CD4-positive, alpha-beta T cell treated with Interleukin-10 for 1 hour (primary cell): ENCODE data around the gene RHOBTB3.
"Not testable (repeated sequence)": the region's sequence is repeated elsewhere in the genome, so short reads cannot be mapped to it uniquely, and the experiment has no call there.

ENCODE experiments used
- DNase-seq: peaks from one replicate; pipeline ENCODE4 v3.0.0-alpha.2; 2020

RHOBTB3 gene

DNA sequence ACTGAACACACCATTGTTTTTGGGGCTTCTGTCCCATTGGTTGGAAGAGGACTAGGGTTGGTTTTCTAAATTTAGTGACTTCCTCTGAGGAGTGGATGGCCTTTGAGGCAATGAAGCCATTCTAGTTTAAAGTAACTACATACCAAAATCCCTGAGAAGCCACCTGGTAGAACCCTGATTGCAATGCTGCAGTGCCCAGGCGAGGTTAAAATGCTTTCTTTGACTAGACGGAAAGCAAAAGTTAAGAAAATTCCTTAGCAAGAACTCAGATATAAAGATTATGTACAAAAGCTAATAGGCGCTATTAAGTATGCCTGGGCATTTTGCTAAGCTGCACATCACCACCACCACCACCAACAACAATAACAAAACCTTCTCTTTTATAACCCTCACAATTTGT lies 70.8 kb downstream of the RHOBTB3 start:
- no peak for DNase-seq

- DNase-seq, result no peak
Measured at GRCh38 chr5:95803271-95804148, 72.4 kb downstream of the RHOBTB3 start.

DNA sequence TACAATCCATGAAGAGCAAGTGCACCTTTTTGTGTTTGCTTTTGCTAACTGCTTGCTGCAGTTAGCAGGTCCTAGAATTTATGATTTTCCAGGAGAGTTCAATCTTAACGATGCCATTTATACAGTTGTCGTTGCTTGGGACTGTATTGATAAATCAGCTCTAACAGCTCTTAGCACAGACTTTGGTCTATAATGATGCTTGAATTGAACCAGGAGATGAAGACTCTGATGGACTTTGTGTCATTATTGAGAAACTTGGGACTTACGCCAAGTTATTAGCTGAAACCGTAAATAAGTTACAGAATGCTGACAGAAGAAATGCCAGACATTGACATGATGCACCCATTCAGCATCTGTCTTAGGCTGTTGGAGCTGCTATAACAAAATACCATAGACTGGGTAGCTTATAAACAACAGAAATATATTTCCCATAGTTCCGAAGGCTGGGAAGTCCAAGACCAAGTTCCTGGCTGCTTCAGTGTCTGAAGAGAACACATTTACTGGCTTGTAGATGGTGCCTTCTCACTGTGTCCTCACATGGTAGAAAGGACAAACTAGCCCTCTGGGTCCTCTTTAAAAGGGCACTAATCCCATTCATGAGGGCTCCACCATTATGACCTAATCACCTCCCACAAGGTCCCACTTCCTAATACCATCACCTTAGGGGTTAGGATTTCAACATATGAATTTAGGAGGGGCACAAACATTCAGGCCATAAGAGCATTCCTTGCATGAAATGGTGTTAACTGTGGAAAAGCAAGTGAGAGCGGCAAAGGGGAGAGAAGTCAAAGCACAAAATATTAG lies 73.8 kb downstream of the RHOBTB3 start:
- no peak for DNase-seq

GRCh38 chr5:95806687-95807086 lies 75.6 kb downstream of the RHOBTB3 start:
- no peak for DNase-seq

DNA sequence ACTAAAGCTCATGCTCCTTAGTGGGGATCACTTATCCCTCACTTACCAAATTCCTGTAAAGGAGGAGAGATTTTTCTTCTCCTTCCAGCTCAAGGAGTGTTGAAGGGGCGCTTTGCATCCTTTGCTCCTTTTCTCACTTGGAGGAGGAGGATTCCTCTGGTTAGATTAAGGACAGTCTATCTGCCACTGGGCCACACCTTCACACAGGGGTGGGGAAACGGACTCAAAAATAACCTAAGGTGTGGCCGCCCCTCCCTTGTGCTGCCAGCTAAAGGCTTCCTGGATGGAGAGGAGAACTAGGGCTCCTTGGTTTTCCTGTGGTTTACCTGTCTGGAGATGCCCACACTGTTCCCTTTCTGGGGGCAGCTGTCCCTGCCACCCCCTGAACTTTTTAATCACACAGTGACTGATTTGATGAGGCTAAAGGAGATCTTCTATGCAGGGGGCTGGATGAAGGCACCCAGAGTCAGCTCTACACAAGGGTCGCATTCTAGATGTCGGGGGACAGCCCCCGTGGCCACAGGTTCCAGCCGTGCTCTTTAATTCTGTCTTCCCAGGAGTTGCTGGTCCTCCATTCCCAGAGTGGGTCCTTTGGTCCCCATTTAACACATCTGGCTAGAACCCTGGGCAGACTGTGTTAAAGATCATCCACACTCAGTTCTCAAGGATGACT lies 77.0 kb downstream of the RHOBTB3 start:
- no peak for DNase-seq

DNA sequence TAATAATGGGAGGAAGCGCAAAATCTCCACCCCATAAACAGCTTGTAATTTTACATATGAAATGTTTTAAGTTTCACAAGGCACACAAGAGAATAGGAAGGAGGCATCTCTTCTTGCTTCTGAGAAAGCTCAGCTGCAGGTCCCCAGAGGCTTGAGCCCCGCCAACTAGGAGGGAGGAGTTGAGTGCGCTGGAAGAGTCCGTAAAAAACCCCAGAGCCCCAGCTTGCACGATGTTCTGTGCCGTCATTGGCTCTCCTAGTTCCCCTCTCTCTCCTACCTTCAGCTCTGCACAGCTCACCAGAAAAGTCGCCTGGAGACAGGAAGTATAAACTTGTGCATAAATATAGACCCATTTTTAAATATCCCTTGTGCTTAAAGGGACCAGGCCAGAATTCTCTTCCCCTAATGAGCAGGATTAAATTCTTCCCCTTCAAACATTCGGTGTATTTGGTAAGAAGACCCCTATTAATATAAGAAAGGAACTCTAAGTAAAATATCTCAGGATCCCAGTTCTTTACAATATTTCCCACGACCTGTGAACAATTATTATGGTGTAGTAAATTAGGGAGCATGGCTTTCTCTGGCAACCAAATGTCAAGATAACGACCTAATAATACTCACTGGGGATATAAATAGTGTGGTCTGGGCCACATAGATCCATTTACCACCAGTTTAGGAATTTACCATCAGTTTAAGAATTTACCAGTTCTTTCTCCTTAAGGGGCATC lies 77.7 kb downstream of the RHOBTB3 start:
- peak; percentile 86 for DNase-seq

DNA sequence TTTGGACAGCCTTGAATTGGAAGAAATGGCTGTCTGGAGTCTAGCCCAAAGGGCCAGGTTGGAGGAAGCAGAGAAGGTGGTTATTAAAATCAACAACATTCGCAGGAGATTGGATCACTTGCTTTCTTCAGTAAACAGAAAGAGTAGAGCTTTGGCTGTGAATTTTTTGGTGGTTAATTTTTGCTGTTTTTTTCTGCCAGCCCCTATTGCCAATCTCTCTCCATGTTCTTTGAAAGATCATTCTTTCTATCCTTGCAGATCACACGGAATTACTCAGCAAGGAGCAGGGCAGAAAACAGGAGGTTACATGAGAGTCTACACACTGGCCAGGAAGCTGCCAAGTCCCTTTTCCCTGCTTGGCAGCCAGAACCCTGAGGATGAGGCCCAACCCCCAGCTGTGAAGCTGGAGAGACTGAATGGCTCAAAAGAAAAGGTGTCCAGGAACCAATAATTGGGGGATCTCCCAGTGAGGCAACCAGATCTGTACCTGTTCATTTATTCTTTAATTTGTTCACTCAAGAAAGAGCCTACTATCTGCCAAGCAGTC lies 78.4 kb downstream of the RHOBTB3 start:
- no peak for DNase-seq

GRCh38 chr5:95810305-95811125 lies 79.4 kb downstream of the RHOBTB3 start:
- no peak for DNase-seq

GRCh38 chr5:95811126-95811423 lies 79.9 kb downstream of the RHOBTB3 start:
- DNase-seq, result not testable (repeated sequence)

GRCh38 chr5:95811461-95812073 lies 80.4 kb downstream of the RHOBTB3 start:
- not testable (repeated sequence) for DNase-seq

DNA sequence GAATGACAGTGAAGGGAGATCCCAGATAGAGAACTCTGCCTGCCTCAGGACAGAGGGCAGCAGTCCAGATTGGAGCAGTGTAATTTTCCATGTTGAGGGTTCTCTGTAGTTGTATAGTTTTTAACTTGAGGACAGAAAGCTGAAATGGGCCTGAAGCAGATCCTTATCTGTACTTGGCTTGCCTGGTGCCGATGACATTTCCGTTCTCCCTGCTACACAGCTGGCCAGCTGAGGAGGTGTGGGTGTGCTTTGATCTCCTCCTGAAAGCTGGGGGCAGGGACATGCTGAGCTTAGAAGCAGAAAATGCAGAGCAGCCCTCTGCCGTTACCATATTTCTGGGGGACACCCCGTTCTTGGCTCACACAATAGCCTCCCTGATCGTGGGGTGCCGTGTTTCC lies 80.9 kb downstream of the RHOBTB3 start:
- DNase-seq, result peak; percentile 48

DNA sequence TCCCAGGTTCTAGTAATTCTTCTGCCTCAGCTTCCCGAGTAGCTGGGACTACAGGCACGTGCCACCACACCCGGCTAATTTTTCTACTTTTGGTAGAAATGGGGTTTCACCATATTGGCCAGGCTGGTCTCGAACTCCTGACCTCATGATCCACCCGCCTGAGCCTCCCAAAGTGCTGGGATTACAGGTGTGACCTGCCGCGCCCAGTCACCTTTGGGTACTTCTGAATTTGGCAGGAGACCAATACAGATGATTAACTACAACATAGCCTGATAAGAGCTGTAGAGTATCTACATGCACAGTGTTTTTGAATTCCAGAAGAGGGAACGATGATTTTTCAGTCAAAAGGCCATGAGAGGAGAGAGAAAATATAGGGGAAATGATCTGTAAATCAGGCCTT lies 81.9 kb downstream of the RHOBTB3 start:
- not testable (repeated sequence) for DNase-seq

GRCh38 chr5:95815155-95815729 lies 84.1 kb downstream of the RHOBTB3 start:
- DNase-seq, result no peak

DNA sequence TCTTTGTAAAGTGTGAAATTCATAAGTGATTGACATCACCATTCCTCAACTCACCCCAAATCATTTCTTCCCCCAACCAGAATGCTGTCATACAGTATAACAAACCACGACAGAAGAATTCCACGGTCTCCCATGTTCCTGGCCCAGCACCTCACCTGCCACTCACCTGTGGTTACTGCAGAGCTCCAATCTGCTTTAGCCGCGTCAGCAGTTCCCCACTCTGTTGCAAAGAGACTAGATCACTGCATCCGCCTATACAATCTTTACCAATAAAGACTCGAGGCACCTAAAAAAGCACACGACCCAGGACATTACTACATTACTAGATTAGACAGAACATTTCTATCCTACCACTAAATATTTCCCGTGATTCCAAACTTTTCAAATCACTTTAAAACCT lies 85.2 kb downstream of the RHOBTB3 start:
- DNase-seq, result no peak

DNA sequence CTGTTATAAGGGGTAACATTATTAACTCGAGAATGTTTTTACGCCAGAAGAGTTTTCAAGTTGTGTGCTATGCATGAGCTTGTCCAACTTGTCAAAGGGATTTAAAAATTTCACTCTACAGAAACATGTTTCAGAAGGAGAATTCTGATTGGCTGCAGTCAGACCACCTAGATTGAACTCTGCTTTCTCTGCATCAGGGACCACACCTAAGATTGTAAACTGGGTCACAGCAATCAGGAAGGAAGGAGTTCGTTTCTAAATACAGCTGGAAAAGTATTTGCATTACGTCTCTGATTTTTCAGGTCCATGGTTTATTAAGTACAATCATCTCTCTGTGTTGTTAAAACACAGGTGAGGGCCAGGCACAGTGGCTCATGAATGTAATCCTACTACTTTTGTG lies 85.6 kb downstream of the RHOBTB3 start:
- no peak for DNase-seq

- DNase-seq, result peak; percentile 62
Measured at GRCh38 chr5:95817430-95817829, 86.3 kb downstream of the RHOBTB3 start.

- DNase-seq, result peak; percentile 44
Measured at GRCh38 chr5:95818181-95819147, 87.3 kb downstream of the RHOBTB3 start.

DNA sequence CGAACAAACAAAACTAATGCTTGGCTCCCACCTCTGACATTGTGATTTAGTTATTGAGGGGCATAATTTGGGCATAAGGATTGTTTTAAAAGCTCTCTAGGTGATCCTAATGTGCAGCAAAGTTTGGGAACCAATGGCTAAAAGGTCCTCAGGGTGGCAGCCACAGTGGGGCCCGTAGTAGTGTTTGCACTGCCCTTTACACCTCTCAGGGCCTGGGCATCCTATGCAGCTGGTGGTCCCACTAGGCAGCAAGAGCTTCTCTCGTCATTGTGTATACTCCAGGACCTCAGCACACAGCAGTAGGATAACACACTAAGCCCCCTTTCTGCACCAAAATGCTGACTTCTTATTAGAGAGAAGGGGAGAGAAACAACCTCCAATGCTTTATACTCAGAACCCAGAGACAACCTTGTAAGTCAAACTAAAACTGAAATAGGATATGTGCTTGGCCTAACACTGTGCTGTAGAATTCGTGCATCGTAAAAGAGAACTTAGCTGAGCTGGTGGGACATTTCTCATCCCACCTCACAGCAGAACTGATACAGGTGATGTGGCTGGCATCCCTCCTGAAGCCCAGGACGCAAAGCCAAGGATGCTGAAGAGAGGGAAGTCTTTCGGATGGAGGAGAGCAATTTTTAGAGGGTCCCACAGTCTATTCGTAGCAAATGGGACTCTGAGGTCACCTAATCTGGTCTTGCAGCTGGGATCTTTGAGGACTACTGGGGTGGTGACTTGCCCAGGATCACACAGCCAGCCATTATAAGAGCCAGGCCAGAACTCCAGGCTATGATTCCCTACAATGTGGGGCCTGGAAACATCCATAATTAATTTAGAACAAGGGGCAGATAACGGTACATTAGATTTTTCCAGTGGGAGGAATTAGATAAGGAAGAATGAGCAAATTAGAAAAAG lies 90.2 kb downstream of the RHOBTB3 start:
- no peak for DNase-seq
